Testis (tissue), 2 donors: ENCODE measurements around the gene TXNRD3.

Experiments
- CTCF ChIP-seq, 3 experiments: fragments of 450-650 bp in 2 of 3; fragments of 200-600 bp in 1 of 3; sonication (generic) in 1 of 3; IDR thresholded peaks; one replicate each; pipeline ENCODE4 v1.5.1; 2016 to 2019; ENCODE audit warnings: antibody characterized with exemption in 3 of 3, mild to moderate bottlenecking in 2 of 3, moderate library complexity in 1 of 3
- POLR2A ChIP-seq: fragments of 450-650 bp; IDR thresholded peaks from one replicate; pipeline ENCODE4 v1.6.1; 2017; ENCODE audit warnings: antibody characterized with exemption, mild to moderate bottlenecking, moderate library complexity

GRCh38 chr3:126612479-126613205 is 42.3 kb downstream of the TXNRD3 start:
- TF ChIP-seq CTCF (IDR thresholded peaks at IDR 0.05) (no peak), POLR2A (no peak)
